ENCODE measurements around the gene AMN.
"Not testable (repeated sequence)": the region's sequence is repeated elsewhere in the genome, so short reads cannot be mapped to it uniquely, and the experiment has no call there.

AMN gene

GRCh38 chr14:102913341-102914211 lies 8.9 kb upstream of the AMN start:
- no peak for DNase-seq

- DNase-seq: no peak
These were observed 7.8 kb upstream of the AMN start for GRCh38 chr14:102914474-102915291.

DNA sequence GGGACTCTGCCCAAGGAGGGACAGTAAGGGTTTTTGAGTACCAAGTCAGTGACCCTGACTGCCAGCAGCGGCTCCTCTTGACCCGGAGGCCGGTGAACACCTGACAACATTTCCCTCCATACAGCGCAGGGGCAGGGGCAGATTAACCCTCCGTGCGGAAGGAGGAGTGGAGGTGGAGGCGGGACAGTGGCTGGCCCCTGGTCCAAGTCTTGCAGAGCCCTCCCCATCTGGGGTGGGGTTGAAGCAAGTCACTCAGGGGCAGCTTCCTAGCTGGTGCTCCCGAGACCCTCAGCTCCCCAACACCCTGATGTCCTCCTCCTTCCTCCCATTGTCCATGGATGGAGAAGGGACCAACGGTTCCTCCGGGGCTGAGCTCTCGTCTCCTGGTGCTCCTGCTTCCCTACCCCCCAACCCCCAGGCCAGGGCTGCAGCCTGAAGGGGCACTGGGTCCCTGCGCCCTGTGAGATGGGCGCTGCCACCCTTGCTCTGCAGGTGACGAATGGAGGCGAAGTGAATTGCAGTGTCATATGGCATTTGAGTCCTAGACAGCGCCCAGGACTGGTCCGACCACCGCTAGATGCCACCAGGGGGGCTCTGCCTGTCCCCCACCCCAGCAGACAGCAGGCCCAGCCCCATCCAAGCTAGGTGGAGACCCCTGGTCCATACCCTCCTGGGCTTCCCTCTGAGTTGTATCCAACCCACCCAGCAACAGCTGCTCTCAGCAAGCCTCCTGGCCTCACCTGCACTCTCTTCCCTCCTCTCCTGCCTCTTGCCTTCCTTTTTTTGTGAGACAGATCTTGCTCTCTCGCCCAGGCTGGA lies 7.0 kb upstream of the AMN start:
- no peak for DNase-seq

DNA sequence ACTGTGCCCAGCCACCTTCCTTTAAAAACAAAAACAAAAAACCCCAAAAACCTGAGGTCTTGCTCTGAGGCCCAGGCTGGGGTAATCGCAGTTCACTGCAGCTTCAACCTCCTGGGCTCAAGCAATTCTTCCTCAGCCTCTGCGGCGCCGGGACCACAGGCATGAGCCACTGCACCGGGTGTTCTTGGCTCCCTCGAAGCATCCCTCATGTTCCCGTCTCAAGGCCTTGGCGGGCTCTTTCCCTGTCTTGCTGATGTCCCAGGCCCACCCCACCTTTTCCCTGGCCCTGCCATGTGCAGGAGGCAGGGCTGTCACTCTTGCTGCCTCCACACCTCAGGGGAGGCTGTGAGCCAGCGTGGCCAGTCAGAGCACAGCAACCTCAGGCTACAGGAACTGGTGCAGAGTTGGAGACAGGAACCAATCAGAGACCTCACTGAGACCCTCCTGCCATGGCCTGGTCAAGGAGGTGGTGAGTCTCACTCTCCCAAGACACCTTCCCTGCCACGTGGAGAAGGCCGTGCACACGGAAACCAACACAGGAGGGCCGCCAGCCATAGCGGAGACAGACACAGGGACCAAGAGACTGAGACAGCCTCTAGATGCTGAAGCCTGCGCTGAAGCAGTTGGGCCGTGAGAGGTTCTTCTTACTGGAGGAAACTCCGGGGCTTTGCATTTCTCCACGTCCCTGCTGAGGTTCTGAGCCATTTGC lies 6.0 kb upstream of the AMN start:
- no peak for DNase-seq

DNA sequence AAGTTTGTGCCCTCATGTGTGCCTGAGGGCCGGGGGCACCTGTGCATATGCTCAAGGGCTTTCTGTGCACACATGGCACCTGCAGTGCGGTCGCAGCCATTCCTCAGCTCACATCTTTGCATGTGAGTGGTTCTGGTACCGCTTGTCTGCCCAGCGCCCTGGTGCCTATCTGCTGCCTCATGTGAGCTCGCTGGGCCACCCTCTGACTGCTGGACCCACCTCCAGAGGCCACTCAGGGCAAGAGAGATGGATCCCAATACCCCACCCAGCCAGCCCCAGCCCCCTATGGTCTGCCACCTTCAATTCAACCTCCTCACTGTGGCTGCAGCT lies 5.4 kb upstream of the AMN start:
- no peak for DNase-seq

DNA sequence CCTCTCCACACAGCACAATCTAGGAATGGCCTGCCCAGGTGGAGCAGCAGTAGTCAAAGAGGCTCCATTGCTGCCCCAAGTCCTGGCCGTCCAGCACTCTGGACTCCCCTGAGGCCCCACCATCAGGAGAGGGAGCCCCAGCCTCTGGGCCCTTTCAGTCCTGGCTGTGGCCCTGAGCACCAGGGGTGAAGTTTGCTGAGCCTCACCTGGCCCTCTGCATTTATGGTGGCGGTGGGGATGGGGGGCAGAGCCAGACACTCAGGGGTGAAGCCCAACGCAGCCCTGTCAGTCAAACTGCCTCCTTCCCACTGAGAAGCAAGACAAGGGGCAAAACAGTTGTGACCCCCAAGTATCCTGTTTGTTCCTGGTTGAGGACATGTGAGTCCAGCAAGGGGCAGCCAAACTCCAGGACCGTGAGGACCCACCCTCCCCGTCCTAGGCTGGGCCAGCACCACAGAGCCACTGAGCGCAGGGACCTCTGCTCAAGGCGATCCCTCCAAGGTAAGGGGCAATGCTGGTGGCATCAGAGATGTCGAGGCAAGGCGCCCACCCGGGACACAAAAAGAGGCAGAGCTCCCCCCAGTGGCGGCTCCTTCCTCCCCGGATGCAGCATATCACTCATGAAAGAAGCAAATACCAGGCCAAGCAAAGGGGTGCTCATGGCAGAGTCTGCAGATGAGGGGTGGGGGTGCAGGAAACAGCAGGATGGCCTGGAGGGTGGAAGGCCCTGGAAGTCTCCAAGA lies 4.8 kb upstream of the AMN start:
- peak; percentile 48 for DNase-seq

GRCh38 chr14:102918438-102918837 lies 4.0 kb upstream of the AMN start:
- no peak for DNase-seq

DNA sequence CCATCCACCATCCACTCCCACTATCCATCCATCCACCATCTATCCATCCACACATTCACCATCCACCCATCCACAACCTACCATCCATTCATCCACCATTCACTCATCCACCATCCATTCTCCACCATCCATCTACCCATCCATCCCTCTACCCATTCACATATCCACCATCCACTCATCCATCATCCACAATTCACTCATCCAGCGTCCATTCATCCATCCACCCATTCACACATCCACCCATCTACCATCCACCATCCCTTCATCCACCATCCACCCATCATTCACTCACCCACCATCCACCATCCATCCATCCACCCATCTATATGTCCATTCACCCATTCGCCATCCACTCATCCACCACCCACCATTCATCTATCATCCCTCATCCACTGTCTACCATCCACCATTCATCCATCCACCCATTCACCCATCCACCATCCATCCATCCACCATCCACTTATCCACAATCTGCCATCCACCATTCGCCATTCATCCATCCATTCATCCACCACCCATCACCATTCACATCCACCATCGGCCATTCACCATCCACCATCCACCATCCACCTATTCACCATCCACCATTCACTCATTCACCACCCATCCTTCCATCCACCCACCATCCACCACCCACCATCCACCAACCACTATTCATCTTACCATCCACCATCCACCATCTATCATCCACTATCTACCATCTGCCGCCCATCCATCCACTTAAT lies 2.0 kb upstream of the AMN start:
- no peak for DNase-seq

- no peak for DNase-seq
These were observed 1.5 kb upstream of the AMN start for GRCh38 chr14:102920998-102921304.

DNA sequence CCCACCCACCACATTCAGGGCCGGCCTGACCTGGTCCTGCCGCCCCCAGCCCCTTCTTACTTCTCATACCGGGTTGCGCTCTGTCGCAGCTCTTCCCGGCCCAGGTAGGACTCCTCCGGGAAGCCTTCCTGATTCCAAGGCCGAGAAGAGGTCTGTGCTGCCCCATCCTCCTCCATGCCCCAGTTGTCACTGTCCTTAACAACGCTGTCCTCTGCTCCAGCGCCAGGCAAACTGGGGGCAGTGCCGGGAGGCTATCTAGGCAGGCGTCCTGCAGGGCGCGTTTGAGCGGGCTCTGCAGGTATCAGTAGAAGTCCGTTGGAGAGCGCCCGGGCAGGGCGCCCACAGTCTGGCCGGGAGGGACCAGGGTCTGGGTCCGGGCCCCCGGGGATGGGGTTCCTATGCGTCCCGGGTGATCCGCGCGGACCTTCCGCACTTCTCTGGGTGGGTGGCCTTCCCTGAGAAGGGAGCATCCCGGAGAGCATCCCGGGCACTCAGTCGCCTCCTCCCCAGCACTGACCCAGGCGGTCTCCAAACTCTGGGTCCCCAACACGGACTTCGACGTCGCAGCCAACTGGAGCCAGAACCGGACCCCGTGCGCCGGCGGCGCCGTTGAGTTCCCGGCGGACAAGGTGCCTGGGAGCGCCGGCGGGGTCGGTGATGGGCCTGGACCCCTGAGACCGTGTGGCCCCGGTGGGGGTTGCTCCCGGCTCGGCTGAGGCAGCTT lies 900 bp downstream of the AMN start:
- DNase-seq: no peak

DNA sequence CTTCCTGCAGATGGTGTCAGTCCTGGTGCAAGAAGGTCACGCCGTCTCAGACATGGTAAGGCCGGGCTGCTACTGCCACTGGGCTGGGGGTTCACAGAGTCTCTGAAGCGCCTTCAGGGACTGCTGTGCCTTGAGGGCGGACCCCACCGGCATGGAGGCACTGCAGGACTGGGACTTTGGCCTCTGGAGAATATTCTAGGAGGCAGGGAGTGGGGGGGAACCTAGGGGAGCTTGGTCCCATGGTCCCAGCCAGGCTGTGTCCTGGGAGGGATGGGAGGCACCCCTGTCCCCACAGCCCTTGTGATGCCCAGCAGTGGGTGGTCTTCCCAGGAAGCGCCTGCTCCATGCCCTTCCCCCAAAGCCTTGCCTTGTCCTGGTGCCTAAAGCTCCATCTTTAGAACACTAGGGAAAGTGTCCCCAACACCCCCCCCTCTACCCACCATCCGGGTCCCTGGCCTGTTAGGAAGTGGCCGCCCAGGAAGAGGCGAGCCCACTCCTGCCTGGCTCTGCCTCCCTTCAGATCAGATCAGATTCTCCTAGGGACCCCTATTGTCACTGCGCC lies 1.5 kb downstream of the AMN start:
- DNase-seq: no peak

DNA sequence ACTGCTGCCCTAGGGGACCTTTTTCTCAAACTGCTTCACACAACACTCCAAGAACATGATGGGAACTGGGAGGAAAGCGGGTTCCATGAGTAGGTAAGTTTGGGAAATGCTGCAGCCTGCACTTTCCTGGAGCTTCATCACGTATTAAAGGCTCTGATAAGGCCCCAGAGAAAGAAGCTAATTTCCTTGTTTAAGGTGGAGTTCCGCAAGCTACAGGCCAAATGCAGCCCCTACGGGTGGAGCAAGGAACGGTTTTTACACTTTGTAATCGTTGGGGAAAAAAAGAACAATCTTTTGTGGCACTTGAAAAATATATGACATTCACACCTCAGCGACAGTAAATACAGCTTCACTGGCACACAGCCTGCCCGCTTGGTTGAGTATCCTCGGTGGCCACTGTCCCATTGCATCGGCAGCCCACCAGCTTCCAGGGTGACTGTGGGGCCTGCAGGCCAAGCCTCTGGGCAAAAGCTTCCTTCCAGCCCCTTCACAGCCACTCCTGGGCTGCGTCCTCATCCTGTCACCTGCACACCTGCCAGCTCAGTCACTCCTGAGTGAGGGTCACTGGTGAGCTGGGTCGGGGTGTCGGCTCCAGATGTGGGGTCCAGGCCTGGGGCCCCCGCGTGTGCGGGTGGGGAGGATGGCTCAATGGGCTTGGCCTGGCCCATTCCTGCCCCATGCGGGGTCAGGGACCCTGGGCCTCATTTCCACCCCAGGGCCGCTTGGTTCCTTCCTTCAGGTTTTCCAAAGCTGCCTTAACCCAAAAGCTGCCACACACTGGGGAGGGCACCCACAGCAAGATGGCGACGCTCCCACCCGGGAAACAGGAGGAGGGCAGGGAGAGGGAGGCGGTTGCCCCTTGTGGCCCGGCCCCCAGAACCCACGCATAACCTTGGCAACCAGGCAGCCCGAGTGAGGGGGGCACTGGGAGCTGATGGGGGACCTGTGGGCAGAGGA lies 2.4 kb downstream of the AMN start:
- DNase-seq: no peak

- DNase-seq: no peak
These were observed 3.2 kb downstream of the AMN start for GRCh38 chr14:102925646-102926045.

DNA sequence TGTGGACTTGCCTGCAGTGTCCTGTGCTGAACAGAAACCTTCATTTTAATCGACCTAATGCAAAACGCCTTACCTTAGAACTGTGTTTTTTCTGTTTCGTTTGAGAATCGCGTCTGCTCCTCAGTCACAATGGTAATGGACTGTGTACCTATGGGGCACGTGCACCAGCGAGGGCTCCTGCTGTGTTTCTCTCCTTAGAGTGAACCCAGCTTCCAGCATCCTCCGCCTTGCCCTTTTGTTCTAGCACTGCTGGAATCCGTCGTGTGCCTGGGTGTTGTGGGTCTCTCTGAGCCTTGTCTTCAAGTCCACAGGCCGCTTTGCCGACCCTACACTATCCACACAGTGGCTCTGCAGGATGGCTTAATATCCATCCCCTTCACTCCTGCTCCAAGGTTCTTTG lies 3.6 kb downstream of the AMN start:
- DNase-seq: no peak

DNA sequence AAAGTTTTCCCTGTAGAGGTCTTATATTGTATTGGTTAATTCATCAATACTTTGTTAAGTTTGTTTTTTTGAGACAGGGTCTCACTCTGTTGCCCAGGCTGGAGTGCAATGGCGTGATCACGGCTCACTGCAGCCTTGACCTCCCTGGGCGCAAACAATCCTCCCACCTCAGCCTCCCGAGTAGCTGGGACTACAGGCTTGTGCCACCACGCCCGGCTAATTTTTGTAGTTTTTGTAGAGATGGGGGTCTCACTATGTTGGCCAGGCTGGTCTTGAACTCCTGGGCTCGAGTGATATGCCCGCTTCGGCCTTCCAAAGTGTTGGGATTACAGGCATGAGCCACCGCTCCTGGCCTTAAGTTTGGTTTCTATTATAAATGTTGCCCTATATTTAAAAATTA lies 4.4 kb downstream of the AMN start:
- DNase-seq: not testable (repeated sequence)

GRCh38 chr14:102927346-102927877 lies 4.9 kb downstream of the AMN start:
- no peak for DNase-seq

GRCh38 chr14:102927878-102928411 lies 5.5 kb downstream of the AMN start:
- DNase-seq: peak; percentile 11

Data from fibroblast of skin of scalp (primary cell).